ENCODE results near the gene SGMS1.

Gene SGMS1

DNA sequence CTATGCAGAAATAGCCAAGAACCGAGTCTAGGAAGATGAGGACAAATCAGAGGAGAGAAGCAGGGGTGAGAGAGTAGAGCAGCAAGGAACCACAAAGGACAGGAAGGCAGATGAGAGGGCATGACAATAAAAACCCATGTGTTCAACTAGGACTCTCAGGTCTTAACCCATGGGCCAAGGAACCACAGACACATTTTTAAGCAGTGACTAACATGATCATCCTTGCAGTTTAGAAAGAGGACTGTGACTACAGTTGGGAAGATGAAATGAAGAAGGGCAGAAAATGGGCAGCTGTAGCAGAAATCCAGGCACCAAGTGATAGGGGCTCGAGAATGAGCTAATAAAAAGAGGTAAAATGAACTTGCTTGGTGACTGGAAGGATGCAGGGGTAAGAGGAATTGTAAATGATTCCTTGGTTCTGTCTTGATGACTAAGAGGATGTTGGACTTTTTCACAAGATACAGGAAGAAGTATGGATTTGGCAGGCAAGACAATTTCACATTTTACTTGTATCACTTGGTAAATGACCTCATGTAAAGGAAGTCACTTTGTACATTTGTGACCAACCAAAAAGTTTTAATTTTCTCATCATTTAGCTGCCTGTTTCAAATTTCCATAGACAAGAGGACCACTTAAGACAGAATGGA is 22.8 kb downstream of the SGMS1 start:
- no peak for DNase-seq (ENCODE audit: low read depth)
- TF ChIP-seq, protein P1, sequence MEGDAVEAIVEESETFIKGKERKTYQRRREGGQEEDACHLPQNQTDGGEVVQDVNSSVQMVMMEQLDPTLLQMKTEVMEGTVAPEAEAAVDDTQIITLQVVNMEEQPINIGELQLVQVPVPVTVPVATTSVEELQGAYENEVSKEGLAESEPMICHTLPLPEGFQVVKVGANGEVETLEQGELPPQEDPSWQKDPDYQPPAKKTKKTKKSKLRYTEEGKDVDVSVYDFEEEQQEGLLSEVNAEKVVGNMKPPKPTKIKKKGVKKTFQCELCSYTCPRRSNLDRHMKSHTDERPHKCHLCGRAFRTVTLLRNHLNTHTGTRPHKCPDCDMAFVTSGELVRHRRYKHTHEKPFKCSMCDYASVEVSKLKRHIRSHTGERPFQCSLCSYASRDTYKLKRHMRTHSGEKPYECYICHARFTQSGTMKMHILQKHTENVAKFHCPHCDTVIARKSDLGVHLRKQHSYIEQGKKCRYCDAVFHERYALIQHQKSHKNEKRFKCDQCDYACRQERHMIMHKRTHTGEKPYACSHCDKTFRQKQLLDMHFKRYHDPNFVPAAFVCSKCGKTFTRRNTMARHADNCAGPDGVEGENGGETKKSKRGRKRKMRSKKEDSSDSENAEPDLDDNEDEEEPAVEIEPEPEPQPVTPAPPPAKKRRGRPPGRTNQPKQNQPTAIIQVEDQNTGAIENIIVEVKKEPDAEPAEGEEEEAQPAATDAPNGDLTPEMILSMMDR (IDR thresholded peaks at IDR 0.05; ENCODE audit: low read depth, low read length, missing control alignments): no peak
- H3K4me3 ChIP-seq (ENCODE audit: low read depth, low read length): no peak overlapping the region

DNA sequence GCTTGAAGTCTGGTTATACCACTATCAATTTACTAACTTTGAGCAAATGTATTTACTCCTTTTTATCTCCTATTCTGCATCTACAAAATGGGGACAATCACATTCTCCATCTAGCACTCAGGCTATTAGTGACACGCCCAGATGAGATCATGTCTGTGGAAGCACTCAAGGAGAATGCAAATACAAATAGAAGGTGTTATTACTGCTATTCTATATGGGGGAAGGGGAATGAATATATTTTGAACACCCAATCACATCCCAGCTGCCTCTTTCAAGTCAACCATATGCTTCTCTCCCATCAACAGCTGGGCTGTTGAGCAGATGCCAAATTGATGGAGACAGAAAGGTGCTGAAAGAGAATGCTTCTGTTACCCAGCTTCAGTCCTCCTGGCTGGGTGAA is 23.5 kb downstream of the SGMS1 start:
- H3K4me3 ChIP-seq (ENCODE audit: low read depth, low read length): no peak overlapping the region
- no peak for DNase-seq (ENCODE audit: low read depth)
- TF ChIP-seq, protein P1 (IDR thresholded peaks at IDR 0.05; ENCODE audit: low read depth, low read length, missing control alignments): no peak

DNA sequence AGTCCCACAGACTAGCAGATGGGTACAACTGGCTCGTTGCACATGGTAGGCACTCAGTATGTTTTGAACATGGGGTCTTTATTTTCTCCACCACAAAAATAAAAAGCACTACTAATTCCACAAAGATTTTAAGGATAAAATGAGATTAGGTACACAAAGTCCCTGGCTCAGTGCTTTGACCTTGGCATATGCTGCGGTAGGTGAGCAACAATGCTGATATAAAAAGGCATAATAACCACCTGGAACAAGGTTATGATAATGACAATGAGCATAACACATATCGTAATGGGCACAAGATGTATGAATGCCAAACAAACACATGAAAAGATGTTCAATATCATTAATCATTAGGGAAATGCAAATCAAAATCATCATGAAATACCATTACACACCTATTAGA is 26.9 kb downstream of the SGMS1 start:
- TF ChIP-seq, protein P1 (IDR thresholded peaks at IDR 0.05; ENCODE audit: low read depth, low read length, missing control alignments): no peak
- no peak for DNase-seq (ENCODE audit: low read depth)
- H3K4me3 ChIP-seq (ENCODE audit: low read depth, low read length): no peak overlapping the region

DNA sequence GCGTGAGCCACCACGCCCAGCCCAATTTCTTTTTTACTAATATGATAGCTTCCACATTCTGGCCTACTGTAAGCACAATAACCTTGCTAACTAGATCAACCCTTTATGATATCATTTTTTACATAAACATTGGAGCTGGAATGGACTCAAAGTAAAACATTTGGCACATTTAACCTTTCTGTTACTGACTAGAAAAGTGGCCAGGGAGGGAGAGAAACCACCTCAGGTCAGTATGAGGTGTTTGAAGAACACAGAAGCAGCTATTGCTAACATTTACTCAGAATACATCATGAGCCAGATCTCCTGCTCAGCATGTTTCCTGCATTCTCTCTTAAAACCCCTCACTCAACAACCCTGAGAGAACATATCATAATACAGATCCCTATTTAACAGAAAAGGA is 27.3 kb downstream of the SGMS1 start:
- TF ChIP-seq, protein P1 (IDR thresholded peaks at IDR 0.05; ENCODE audit: low read depth, low read length, missing control alignments): no peak
- no peak for DNase-seq (ENCODE audit: low read depth)
- H3K4me3 ChIP-seq (ENCODE audit: low read depth, low read length): no peak overlapping the region

DNA sequence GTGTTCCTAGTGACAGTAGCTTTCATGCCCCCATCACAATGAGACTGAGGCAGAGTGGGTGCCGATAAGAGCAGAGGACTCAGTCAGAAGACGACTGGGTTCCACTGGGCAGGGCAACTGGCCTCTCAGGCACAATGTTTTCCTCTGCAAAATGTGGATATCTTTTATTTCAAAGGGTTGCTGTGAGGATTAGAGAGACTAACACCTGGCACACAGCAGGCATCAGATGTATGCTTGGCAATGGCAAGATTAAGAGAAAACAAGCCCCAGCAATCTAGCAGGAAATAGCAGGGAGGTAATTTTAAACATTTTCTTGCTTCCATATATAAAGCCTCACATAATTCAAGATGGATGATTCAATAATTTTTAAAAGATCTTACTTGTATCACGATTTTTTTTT is 28.0 kb downstream of the SGMS1 start:
- DNase-seq (ENCODE audit: low read depth): no peak
- TF ChIP-seq, protein P1 (IDR thresholded peaks at IDR 0.05; ENCODE audit: low read depth, low read length, missing control alignments): no peak
- no peak overlapping the region for H3K4me3 ChIP-seq (ENCODE audit: low read depth, low read length)

DNA sequence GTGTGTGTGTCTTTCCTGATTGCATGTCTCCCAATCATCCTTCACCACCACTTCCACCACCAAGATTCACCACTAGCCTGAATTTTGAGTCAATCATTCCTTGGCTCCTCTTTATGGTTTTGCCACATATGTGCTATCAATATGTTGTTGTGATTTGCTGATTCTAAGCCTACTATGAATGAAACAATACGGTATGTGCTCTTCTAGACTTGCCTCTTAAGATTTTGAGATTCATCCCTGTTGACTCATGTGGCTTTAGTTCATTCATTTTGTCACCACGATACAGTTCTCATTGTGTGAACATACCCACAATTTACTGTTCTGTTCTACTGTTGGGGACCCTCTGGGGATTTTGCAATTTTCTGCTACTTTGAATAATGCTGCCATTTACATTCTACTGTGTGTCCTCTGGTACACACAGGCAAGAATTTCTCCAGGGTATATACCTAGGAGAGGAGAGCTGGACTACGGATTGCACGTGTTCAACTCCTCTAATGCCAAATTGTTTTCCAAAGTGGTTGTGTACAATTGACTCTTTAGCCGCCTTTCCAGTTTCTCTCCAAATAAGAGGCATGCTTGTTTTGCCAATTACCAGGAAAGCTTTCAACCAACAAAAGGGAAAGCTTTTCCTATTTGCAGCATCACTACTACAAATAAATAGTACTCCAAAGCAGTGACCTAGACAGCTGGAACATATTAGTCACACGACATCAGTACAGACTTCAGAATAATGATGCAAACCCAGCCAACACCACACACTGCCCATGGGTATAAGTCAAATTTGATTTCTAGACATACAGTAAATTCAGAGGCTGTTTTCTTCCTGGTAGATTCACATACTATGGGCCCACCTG is 30.0 kb downstream of the SGMS1 start:
- no peak overlapping the region for H3K4me3 ChIP-seq (ENCODE audit: low read depth, low read length)
- no peak for DNase-seq (ENCODE audit: low read depth)
- TF ChIP-seq, protein P1 (IDR thresholded peaks at IDR 0.05; ENCODE audit: low read depth, low read length, missing control alignments): no peak
